GM21515 (cell line): ENCODE measurements around the gene RALY.

Source experiments
- ATAC-seq: cut with Tn5 transposase; IDR thresholded peaks from one replicate; pipeline ENCODE4 v1.9.1; 2021; ENCODE audit not compliant: unreplicated experiment

RALY gene

GRCh38 chr20:34074101-34074760 lies 80.5 kb downstream of the RALY start:
- no peak for ATAC-seq

DNA sequence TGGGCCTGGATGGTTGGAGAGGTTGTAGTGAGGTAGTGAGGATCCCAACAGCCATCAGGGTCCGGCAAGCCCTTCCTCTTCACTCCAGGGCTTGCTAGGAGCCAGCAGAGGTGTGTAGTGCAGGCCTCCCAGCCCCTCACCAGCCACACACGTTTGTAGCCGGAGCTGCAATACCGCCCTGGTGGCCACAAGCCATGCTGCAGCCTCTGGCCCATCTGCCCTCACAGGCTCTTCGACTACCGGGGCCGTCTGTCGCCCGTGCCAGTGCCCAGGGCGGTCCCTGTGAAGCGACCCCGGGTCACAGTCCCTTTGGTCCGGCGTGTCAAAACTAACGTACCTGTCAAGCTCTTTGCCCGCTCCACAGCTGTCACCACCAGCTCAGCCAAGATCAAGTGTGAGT lies 81.9 kb downstream of the RALY start:
- no peak for ATAC-seq

DNA sequence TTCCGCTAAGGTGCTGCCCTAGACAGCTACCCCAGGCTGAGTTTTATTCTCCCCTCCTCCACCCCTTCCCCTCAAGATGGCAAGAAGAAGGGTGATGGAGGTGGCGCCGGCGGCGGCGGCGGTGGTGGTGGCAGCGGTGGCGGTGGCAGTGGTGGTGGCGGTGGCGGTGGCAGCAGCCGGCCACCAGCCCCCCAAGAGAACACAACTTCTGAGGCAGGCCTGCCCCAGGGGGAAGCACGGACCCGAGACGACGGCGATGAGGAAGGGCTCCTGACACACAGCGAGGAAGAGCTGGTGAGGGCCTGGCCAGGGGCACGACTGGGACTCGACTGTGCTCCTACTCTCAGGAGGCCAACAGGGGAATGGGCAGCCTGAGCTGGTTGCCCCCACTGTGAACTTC lies 83.2 kb downstream of the RALY start:
- ATAC-seq: no peak

GRCh38 chr20:34078540-34078939 lies 84.8 kb downstream of the RALY start:
- ATAC-seq: no peak

DNA sequence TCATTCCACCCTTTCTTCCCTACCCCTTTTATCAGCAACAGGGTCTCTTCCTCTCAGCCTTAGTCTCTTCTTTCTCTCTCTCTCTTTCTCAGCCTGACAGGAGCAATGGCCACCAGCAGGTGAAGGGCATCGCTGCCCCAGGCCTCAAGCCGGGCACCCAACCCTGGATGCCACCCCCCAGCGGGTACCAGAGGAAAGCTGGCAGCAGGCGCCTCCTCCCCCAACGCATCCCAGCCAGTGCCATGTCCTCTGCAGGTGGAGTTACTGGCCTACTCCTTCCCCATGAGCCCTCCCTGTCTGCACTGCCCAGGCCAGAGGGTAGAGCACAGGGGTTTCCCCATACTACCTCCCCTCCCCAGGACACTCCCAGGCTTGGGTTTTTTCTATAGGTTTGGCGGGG lies 86.1 kb downstream of the RALY start:
- ATAC-seq: no peak

DNA sequence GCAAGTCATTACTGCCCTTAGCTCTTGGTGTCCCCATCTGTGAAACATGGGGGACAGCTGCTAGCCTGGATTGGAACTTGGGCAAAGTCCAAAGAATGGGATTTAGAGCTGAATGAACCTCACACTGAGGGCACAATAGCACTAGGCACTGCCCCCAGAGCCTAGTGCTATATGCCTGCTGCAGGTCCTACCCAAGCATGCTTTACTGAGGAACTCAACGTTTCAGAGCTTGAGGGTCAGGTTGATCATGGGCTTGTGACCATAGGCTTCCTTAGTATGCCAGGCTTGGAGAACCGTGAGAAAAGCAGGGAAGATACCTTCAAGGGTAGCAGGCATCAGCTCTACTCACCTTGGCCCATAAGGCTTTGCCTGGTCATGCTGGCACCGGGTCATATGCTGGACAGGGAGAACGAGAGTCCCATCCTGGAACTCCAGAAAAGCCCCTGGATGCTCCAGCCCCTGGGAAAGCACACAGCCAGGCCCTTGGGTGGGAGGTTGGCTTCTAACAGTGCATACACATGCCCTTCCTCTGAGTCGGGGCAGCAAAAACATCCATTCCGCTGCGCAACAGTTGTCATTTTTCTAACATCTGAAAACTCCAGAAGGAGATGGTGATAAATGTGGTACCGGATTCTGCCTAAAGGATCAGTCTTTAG lies 88.6 kb downstream of the RALY start:
- no peak for ATAC-seq

GRCh38 chr20:34083137-34083536 lies 89.4 kb downstream of the RALY start:
- ATAC-seq: no peak

DNA sequence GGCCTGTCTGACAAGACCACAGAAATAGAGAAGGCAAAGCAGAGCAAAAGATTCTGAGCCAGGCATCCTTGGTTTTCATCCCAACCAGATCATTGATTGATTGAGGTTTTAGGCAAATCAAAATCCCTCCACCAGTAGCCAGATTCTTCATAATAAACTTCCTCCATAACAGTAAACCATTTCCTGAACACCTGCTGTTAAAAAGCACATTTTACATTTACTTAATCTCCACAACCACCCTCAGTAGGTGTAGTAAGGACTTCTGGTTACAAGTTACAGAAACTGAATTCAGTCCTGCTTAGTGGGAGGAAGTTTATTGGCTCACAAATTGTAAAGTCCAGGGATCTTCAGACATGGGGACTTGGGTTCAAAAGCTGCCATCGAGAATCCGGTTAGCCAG lies 90.1 kb downstream of the RALY start:
- ATAC-seq: no peak

GRCh38 chr20:34084227-34084923 lies 90.7 kb downstream of the RALY start:
- ATAC-seq: no peak

DNA sequence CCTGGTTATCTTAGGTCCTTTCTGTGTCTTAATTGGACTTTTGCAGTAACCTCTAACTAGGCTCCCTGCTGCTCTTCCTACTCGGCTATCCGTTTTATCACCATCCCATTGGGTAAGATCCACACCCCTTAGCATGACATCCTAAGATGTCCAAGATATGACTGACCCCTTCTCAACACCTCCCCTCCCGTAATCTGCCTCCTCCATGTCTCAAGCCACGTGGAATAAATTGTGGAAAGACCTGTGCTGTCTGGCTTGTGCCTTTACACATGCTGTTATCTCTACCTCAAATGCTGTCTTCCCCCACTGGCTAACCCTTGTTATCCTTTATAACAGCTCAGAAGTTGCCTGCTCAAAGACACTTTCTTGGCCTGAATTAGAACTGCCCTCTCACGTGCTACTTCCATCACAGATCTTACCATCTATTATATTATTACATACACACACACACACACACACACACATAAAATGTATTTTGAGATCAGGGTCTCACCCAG lies 91.9 kb downstream of the RALY start:
- no peak for ATAC-seq

GRCh38 chr20:34088305-34089174 lies 94.8 kb downstream of the RALY start:
- no peak for ATAC-seq

- no peak for ATAC-seq
These were observed 95.4 kb downstream of the RALY start for GRCh38 chr20:34089175-34089479.

DNA sequence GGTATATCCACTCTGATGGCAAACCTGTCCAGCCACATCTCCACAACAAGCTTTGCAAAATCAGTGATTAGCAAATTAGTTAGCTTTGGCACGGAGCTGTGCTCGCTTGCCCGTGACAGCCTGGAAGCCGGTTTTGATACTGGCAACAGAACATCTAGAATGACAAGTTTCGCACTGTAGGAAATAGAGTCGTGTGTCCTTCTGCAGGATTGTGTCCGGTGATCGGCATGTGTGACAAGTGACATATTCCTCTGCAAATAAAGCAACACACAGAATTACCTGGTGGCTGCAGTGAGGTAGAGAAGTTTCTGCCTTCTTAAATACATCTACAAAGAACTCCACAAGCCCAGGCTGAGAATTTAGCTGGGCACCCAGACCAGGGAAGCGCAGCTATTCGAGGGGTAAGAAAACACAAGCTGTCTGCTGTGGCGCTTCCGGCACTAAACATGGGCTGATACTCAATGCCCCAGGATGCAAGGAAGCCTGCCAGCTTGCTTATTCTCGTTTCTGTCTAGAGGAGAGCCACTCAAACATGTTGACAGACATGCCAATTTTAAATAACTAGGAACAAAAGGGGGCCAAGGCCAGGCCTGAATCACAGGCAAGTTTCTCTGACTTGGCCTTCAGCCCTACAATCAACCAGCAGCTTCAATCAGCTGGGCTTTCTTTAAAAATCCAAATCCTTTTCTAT lies 96.1 kb downstream of the RALY start:
- ATAC-seq: no peak

DNA sequence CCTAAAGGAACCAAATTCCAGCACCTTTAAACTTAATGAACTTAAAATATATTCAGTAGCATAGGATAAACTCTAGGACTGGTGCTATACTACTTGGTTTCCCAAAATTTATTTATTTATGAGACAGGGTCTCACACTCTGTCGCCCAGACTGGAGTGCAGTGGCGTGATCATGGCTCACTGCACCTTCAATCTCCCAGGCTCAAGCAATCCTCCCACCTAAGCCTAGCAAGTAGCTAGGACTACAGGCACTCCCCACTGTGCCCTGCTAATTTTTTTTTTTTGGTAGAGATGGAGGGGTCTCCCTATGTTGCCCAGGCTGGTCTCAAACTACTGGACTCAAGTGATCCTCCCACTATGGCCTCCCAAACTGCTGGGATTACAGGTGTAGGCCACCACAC lies 96.9 kb downstream of the RALY start:
- ATAC-seq: no peak

- ATAC-seq: no peak
These were observed 98.0 kb downstream of the RALY start for GRCh38 chr20:34091637-34092200.

GRCh38 chr20:34093895-34094294 lies 100.2 kb downstream of the RALY start:
- no peak for ATAC-seq

DNA sequence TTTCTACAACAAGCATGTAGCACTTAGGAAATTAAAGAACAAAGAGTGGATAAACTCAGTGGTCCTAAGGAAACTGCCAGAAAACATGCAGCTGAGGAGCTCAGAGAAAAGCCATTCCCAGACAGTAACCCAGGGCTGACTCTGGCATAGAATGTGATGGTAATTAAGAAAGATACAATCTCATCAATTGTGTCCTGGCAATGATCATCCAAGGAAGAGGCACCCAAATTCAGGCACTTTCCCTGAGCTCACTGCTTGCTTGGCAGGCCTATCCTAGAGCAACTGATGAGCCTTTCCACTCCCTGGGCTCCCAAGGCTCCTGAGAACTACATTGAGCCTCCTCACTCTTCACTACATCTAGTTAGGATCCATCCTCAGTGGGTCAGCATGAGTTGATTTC lies 102.1 kb downstream of the RALY start:
- no peak for ATAC-seq

DNA sequence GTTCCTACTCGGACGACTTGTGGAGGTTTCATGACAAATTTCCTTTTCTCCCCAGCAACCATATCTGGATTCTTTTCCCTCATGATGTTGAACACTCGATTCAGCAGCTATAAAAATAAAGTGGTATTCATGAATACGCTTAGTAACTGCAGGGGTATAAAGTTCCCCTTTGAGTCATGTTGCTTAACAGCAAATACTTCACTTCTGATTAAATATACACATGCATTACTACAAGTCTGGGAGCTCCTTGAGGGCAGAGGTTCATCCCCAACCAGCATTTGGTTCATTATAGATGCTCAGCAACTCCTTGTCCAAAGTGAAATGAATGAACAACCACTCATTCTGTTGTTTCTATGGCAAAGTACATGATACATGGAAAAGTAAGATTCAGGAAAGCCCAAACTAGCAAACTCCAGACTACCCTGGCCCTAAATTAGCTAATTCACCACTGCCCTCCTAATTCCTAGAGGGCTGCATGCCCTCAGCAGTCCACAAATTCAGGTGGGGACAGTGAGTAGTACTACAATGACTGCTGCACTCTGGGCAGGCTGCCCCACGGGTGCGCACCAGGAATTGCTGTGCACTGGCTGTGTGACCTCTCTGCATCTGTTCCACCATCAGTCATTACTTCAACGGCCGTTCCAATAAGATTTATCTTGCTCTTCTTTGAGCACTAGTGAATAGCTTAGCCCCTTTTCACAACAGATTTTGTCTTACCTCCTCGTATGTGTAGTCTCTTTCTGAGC lies 103.2 kb downstream of the RALY start:
- ATAC-seq: no peak

- no peak for ATAC-seq
These were observed 104.9 kb downstream of the RALY start for GRCh38 chr20:34098570-34098969.

GRCh38 chr20:34099675-34100074 lies 106.0 kb downstream of the RALY start:
- no peak for ATAC-seq
